ENCODE measurements around the gene PER1. TPM values are rescaled to one million over a fixed set of nuclear protein-coding genes. Genes with fewer than 3 reads are reported as not detected.

The PER1 gene
- total and polyA plus RNA-seq, 2 of the 8 experiments (the other 6 are each of a cell fraction or from before 2014, with no cell fraction given), result 9.6 to 38.0 TPM

GRCh38 chr17:8142158-8142886, 9.9 kb downstream of the PER1 start (continued):
- TF ChIP-seq KDM4A (IDR thresholded peaks at IDR 0.05; ENCODE audit: low read depth, low read length, severe bottlenecking) (no peak), JUND (IDR thresholded peaks at IDR 0.05; ENCODE audit: low read length) (no peak), TAF1 (IDR thresholded peaks at IDR 0.05; ENCODE audit: low read depth, low read length) (no peak), KDM1A (IDR thresholded peaks at IDR 0.05; ENCODE audit: borderline replicate concordance, low read length) (no peak), CHD1 (IDR thresholded peaks at IDR 0.05; ENCODE audit: low read depth, low read length) (no peak), SIX5 (IDR thresholded peaks at IDR 0.05; ENCODE audit: low read depth, low read length) (no peak), TBP (IDR thresholded peaks at IDR 0.05; ENCODE audit: low read depth, low read length) (no peak), GABPA (IDR thresholded peaks at IDR 0.05; ENCODE audit: borderline replicate concordance, insufficient read depth, low read length) (no peak), MAFK (IDR thresholded peaks at IDR 0.05; ENCODE audit: low read depth, low read length) (no peak)
- TF ChIP-seq, protein P1, sequence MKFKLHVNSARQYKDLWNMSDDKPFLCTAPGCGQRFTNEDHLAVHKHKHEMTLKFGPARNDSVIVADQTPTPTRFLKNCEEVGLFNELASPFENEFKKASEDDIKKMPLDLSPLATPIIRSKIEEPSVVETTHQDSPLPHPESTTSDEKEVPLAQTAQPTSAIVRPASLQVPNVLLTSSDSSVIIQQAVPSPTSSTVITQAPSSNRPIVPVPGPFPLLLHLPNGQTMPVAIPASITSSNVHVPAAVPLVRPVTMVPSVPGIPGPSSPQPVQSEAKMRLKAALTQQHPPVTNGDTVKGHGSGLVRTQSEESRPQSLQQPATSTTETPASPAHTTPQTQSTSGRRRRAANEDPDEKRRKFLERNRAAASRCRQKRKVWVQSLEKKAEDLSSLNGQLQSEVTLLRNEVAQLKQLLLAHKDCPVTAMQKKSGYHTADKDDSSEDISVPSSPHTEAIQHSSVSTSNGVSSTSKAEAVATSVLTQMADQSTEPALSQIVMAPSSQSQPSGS (IDR thresholded peaks at IDR 0.05; ENCODE audit: low read length), result no peak

All from H1 (cell line).